C4-2B (cell line): ENCODE measurements around the gene XBP1.
"Not testable (repeated sequence)": the region's sequence is repeated elsewhere in the genome, so short reads cannot be mapped to it uniquely, and the experiment has no call there.

ENCODE experiments used
- H3K27ac ChIP-seq: fragments of 450-650 bp; 2 replicates; pipeline ENCODE4 v1.5.1; 2017
- ZFX ChIP-seq: fragments of 450-650 bp; IDR thresholded peaks from 2 replicates; pipeline ENCODE4 v1.6.1; 2017
- TF ChIP-seq, protein P1 (sequence below): fragments of 450-650 bp; conservative IDR thresholded peaks from 2 replicates; pipeline ENCODE4 v1.5.1; 2017; ENCODE audit warnings: mild to moderate bottlenecking

Gene XBP1

DNA sequence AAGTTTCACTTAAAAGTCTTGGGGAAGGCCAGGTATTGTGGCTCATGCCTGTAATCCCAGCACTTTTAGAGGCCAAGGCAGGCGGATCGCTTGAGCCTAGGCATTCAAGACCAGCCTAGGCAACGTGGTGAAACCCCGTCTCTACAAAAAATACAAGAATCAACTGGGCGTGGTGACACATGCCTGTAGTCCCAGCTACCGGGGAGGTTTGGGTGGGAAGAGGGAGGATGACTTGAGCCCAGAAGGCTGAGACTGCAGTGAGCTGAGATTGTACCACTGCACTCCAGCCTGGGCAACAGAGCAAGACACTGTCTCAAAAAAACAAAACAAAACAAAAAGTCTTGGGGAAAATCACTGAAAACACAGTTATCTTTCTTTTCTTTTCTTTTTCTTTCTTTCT is 15.4 kb upstream of the XBP1 start:
- TF ChIP-seq ZFX, result no peak
- TF ChIP-seq, protein P1, sequence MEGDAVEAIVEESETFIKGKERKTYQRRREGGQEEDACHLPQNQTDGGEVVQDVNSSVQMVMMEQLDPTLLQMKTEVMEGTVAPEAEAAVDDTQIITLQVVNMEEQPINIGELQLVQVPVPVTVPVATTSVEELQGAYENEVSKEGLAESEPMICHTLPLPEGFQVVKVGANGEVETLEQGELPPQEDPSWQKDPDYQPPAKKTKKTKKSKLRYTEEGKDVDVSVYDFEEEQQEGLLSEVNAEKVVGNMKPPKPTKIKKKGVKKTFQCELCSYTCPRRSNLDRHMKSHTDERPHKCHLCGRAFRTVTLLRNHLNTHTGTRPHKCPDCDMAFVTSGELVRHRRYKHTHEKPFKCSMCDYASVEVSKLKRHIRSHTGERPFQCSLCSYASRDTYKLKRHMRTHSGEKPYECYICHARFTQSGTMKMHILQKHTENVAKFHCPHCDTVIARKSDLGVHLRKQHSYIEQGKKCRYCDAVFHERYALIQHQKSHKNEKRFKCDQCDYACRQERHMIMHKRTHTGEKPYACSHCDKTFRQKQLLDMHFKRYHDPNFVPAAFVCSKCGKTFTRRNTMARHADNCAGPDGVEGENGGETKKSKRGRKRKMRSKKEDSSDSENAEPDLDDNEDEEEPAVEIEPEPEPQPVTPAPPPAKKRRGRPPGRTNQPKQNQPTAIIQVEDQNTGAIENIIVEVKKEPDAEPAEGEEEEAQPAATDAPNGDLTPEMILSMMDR, result no peak
- peak overlapping the region; percentile 99 for H3K27ac ChIP-seq

DNA sequence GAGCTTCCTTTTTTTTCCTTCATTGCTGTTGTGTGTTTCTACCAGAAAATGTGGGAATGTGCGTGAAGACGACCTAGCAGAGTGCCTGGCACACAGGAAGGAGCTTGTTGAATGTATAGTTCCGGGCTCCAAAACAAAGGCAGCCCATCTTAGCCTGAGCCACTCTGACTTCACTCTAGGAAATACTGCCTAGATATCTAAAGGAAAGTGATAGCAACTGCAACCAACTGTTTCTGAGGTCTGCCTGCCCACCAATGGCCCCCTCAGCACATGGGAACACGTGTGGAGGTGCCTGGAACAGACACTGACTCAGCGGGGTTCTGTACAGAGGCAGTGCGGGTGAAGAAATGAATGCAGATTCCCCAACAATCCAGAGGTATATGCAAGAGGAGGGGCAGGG is 14.7 kb upstream of the XBP1 start:
- no peak for TF ChIP-seq ZFX
- TF ChIP-seq, protein P1, result no peak
- H3K27ac ChIP-seq, result peak overlapping the region; percentile 99

DNA sequence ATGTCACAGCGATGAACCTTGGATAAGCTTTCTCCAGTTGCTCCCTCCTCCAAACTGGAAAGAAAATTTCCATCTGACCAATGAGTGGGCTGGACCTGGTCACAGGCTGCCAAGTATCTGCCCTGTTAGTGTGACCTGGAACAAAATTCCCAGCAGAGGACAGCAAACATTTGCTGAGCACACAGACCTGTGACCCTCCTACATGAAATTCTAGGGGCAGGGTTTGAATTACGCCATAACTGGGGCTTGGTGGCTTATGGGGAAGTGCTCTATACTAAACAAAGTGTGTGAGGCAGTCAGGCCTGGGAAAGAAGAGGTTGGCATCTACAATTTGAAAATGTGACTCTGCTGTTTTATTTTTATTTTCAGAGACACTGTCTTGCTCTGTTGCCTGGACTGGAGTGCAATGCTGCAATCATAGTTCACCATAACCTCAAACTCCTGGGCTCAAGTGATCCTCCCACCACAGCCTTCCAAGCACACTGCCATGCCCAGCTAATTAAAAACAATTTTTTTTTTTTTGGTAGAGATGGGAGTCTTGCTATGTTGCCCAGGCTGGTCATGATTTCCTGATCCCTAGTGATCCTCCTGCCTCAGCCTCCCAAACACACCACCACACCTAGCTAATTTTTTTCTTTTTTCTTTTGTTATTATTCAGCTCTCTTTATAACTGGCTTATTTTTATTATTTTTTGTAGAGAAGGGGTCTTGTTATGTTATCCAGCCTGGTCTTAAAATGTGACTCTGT is 13.6 kb upstream of the XBP1 start:
- TF ChIP-seq ZFX, result no peak
- TF ChIP-seq, protein P1, result no peak
- peak overlapping the region; percentile 86 for H3K27ac ChIP-seq

DNA sequence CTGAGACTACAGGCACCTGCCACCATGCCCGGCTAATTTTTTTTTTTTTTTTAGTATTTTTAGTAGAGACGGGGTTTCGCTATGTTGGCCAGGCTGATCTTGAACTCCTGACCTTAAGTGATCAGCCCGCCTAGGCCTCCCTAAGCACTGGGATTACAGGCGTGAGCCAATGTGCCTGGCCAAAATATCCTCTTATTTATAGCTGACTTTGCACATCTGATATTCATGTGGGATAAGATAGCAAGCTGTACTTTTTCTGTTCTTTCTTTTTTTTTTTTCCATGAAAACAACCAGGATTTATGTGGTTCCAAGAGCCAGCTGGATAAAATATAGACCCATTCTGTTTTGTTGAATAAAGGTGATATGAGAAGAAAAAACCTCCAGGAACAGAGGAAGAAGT is 12.1 kb upstream of the XBP1 start:
- H3K27ac ChIP-seq, result peak overlapping the region; percentile 86
- no peak for TF ChIP-seq ZFX
- TF ChIP-seq, protein P1, result no peak

DNA sequence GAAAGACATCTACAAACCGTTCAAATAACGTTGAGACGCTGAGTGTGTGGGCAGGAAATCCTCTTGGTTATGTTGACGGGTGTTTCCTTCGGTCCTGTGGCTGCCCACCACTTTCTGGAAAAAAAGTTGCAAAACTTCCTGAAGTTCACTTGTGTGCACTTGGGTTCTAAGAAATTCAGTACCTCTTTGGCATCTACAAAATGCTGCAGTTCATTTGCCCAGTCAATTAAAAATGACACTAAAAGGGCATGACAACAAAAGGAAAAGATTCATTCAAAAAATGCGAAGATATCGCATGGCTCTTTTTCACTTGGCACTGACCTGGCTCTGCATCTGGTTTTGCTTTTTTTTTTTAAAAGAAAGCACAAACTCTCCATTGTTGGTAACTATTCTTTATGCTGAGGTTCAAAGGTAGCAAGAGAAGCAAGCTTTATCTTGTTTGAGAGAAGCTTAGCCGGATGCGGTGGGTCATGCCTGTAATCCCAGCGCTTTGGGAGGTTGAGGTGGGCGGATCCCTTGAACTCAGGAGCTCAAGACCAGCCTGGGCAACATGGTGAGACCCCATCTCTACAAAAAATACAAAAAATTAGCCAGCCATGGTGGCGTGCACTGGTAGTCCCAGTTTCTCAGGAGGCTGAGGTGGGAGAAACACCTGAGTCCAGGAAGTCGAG is 10.6 kb upstream of the XBP1 start:
- TF ChIP-seq, protein P1, result no peak
- H3K27ac ChIP-seq, result no peak overlapping the region; the same call in 1 of the 2 replicates

DNA sequence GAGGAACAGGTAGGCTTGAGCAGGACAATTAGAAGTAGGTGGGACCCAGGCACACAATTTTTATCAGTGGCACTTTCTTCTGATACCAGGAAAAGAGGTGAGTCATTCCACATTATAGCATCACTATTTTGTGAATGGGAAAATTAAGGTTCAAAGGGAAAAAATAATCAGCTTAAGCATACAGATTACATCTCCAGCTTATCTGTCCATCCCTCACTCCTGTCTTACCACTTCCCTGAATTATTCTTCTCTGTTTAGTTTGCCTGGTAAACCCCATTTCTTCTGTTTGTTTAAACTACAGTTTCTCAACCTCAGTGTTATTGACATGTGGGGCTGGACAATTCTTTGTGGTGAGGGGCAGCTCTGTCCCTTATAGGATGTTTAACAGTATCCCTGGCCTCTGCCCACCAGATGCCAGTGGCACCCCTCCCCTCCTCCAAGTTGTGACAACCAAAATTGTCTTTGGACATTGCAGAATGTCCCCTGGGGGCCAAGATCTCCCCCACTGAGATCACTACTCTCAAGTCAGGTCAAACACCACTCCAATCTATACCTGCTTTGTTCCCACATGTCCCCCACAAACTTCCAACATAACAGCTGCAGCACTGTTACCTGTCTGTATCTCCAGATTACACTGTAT is 8.5 kb upstream of the XBP1 start:
- no peak overlapping the region for H3K27ac ChIP-seq
- TF ChIP-seq, protein P1, result no peak
- no peak for TF ChIP-seq ZFX

DNA sequence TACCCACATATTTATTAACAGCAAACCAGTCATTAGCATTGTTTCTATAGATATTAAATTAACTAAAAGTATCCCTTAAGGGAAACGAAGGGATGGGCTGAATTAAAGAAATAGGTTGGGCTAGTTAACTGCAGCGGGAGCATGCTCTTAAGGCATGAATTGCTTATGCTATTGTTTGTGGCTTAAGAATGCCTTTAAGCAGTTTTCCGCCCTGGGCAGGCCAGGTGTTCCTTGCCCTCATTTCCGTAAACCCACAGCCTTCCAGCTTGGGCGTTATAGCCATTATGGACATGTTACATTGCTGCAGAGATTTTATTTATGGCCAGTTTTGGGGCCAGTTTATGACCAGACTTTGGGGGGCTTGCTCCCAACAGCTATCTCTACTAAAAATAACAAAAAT is 5.1 kb upstream of the XBP1 start:
- not testable (repeated sequence) for H3K27ac ChIP-seq
